ENCODE data around the gene SPATA25.

SPATA25 gene

DNA sequence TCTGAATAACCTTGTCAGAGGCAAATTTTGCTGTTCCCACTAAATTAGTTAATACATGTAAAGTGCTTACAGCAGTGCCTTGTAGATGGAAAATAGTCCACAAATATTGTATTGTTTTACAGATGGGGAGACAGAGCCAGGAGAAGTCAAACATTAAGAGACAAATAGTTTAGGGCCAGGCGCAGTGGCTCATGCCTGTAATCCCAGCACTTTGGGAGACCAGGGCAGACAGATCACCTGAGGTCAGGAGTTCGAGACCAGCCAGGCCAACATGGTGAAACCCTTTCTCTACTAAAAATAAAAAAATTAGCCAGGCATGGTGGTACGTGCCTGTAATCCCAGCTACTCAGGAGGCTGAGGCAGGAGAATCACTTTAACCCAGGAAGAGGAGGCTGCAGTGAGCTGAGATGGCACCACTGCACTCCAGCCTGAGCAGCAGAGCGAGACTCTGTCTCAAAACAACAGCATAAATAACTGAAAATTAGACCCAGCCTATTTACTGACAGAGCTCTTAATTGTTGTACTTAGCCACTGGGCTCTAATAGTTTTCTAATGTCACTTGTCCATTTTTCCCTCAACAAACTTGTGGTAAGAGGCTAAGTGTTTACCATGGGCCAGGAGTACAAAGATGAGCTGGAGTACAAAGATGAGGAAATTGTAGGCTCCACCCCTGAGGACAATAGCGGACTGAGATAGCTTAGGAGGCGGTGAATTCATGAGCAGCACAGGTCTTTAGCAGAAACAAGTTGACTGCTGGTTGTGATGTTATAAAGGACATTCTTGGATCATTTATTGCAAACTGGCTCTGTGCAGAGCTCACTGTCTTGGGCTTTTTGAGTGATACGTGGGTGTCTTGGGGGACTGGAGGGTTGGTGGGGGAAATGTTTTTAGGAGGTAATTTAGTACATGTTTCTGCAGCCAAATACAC, 23.6 kb downstream of the SPATA25 start:
- DNase-seq: no peak

DNA sequence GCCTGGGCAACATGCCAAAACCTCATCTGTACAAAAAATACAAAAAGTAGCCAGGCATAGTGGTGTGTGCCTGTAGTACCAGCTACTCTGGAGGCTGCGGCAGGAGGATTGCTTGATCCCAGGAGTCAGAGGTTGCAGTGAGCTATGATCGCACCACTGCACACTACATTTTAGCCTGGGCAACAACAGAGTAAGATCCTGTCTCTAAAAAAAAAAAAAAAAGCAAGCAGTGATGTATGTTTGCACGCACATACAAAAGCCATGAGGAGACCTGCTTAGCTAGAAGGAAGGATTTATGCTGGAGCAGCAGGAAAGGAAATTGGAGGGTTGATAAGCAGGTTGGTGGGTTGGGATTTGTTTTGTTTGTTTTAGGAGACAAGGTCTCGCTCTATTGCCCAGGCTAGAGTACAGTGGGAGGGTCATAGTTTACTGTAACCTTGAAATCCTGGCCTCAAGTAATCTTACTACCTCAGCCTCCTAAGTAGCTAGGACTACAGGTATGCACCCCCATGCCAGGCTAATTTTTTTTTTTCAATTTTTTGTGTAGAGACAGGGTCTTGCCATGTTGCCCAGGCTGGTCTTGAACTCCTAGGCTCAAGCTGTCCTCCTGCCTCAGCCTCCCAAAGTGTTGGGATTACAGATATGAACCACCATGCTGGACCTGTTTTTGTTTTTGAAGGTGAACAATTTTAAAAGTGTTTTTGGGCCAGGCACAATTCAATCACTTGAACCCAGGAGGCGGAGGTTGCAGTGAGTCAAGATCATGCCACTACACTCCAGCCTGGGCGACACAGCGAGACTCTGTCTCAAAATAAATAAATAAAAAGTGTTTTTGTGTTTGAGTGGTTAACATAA, 26.0 kb downstream of the SPATA25 start:
- DNase-seq: peak; percentile 85

DNA sequence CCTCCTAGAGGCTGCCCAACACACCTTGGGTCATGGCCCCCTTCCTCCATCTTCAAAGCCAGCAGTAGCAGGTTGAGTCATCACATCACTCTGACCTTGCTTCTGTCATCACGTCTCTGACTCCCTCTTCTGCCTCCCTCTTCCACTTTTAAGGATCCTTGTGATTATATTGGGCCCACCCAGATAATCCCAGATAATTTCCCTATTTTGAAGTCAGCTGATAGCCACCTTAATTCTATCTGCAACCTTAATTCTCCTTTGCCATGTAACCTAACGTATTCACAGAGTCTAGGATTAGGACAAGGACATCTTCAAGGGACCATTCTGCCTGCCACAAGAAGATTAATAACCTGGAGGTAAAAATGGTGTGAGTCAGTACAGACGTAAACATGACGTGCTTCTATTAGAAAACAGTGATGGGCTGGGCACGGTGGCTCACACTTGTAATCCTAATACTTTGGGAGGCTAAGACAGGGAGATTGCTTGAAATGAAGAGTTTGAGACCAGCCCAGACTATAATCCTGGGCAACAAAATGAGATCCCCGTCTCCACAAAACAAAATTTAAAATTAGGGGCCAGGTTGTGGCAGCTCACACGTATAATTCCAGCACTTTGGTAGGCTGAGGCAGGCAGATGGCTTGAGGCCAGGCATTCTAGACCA, 26.7 kb downstream of the SPATA25 start:
- peak; percentile 26 for DNase-seq

DNA sequence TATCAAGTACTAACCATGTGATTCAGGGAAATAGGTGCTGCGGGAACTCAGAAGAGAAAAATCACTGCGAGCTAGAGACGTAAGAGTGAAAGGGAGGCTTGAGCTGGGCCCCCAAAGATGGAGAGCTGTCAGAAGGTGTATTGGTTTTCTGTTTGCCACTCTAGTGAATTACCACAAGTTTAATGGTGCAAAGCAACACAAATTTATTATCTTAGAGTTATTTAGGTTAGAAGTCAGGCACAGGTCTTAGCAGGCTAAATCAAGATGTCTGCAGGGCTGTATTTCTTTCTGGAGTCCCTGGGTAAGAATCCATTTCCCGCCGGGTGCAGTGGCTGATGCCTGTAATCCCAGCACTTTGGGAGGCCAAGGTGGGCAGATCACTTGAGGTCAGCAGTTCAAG, 27.5 kb downstream of the SPATA25 start:
- DNase-seq: no peak

DNA sequence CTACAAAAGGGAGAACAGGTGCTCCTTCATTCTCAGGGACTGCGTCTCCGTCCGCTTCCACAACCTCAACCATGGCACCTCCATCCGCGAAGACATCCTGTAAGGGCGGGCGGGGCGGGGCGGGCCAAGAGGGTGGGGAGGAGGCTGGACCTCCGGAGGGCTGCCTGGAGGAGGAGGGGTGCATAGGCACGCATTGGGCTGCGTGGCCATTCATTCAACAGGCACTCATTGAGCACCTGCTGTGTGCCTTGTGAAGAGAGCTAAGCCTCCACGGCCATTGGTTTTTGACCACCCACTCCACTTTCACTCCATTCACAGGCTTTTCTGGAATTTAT, 29.6 kb downstream of the SPATA25 start:
- DNase-seq: no peak

DNA sequence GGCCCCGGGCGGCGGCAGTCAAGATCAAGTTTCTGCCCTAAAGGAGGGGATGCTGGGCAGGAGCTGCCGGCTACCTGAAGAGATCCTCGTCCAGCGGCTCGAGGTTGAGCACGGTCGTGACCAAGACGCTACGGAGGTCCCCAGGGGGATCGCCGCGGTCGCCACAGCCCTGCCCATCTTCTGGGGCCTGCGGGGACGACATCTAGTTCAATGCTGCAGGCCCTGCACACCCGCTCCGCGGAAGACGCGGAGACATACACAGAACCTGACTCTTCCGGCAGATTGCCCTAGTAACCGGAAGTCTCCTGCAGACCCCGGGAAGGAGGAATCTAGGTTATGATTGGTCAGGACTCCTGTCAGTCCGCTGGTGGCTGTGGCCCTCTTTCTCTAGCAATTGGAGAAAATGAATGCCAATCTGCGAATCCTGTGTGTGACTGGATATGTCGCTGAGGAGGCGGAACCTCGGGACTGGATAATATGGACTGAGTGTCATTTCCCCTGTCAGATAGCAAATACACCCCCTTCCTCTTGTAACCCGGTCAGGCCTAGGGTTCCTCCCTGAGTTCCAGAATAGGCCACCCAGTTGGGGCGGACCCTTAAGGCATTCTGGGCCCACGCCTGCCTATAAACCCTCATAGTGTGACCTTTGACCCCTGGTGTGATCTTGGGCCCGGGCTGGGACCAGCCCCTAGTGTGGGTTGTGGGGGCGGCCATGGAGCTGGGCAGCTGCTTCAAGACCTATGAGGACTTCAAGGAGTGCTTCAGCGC, 30.1 kb downstream of the SPATA25 start, which contains the start of the genes ACOT8 and ZSWIM3:
TSS of gene ACOT8 (minus strand) at position 279 of the 768 bp plus-strand sequence. CDS start at position 202, 77 bp downstream.
TSS of gene ZSWIM3 (plus strand) at position 501 of the 768 bp plus-strand sequence. CDS start at position 713, 212 bp downstream.
- DNase-seq: peak; percentile 100

DNA sequence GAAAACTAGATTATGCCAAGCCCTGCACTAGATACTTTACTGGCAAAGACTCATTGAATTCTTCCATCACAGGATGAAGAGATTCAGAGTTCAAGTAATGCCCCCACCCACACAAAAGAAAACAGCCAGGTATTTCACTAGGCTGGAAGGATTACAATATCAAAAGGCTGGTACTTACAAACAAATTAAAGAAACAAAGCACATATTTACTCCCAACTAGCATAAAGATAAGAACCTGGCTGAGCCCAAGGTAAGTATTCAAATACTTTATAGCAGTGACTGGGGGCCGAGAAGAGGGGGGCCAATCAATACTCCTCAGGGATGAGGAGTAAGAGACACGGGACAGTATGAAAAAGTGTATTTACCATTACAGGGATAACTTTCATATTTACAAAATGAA, 33.9 kb downstream of the SPATA25 start:
- DNase-seq: no peak

DNA sequence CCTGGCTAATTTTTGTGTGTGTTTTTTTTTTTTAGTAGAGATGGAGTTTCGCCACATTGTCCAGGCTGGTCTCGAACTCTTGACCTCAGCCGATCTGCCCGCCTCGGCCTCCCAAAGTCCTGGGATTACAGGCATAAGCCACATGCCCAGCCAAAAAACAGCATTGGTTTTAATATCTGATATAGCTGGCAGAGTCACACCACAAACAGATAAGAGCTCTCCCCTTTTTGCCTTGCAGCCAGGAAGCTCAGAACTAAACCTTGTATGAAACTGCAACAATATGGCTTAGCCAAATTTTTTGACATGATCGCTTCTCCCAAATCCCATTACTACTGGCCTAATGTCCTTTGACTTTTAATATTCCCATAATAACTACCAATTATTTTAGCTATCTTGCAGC, 35.1 kb downstream of the SPATA25 start:
- DNase-seq: no peak

DNA sequence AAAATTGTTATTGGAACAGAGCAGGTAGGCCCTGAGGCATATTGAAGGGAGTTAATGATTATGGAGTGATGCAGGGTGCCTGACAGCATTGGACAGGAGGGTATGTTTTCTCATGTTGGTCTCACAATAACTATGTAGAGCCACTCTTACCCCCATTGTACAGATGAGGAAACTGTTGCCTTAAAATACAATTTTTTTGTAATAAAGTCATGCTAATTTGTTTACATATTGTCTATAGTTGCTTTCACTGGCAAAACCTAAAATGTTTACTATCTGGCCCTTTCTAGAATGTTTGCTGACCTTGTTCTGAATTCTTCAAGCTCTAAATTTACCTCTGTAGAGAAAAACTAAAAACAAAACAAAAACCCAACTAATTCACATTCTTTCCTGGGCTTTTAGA, 35.9 kb downstream of the SPATA25 start:
- no peak for DNase-seq

DNA sequence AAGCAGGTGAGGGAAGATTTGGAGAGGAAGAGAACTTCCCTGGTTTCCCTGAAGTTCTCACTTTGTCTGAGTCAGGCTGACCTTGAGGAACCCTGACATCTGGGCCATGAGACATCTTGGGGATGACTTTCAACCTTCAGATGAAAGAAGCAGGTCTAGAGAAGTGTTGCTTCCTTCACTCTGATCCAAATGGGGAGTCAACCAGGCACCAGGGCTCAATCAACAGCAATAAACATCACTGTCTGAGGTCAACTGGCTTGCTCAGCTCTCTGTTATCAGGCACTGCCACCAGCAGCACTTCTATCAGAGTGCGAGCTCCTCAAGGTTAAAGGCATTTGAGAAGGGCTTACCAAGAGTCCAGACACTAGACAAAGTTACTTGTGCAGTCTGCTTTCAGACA, 36.5 kb downstream of the SPATA25 start:
- no peak for DNase-seq

DNA sequence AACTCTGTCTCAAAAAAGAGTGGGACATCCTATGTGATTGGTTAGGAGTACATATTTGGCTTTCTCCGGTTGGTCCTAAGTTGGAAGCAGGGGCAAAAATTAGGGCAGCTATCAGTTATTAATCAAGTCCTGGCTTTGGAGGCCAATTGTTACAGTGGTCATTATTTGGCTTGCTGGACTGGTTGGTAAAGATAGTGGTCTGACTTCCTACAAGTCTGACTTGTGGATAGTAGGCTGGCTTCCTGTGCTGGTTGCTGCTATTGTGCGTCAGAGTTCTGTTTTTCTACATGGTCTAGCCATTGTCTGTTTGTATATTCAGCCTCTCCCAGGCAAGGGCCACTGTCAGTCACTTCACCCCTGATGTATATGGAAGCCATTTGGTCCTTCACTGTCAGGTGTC, 37.2 kb downstream of the SPATA25 start:
- DNase-seq: no peak

DNA sequence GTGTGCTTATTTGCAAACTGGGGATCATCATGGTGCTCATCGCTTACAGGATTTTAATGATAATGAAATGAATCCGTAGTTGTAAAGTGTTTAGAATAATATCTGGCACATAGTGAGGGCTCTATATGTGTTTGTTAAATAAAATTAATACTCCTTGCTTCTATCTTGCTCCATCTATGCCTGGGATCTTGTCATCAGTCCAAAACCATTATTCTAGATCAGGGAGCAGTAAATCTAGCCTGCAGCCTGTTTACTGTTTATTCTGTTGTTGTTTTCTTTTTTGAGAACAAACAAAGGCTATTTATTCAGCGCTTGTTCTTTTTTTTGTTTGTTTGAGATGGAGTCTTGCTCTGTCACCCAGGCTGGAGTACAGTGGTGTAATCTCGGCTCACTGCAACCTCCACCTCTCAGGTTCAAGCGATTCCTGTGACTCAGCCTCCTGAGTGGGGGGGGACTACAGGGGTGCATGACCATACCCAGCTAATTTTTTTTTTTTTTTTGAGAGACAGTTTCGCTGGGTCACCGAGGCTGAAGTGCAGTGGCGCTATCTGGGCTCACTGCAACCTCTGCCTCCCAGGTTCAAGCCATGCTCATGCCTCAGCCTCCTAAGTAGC, 38.3 kb downstream of the SPATA25 start:
- DNase-seq: no peak

DNA sequence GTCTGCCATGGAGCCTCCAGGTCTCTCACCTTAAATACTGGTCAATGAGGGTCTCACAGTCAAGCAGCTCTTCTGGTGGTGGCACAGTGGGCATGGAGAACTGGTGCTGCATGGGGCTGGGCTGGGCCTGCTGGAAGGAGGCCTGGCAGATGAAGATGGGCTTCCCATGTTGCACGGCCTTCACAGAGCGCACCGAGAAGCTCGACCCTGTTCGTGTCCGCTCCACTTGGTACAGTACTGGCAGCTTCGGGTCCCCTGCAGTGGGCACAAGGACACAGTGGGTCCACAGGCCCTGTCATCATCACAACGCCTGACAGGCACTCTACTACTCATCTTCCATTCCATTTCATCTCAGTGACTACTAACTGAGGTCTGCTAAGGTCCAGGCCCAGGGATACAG, 39.0 kb downstream of the SPATA25 start:
- DNase-seq: no peak

DNA sequence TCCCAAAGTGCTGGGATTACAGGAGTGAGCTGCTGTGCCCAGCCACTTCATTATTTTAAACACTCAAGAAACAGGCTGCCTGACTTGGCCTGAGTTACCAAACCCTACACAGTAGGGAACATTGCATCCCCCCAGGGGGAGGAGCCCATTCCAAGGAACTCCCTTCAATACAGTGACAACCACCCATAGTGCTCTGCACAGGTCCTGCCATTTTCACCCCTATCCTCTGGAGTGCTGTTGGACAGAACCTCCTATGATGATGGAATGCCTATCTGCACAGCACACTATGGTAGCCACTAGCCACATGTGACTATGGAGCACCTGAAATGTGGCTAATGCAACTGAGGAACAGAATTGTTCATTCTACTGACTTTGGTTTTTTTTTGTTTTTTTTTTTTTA, 42.0 kb downstream of the SPATA25 start:
- no peak for DNase-seq

DNA sequence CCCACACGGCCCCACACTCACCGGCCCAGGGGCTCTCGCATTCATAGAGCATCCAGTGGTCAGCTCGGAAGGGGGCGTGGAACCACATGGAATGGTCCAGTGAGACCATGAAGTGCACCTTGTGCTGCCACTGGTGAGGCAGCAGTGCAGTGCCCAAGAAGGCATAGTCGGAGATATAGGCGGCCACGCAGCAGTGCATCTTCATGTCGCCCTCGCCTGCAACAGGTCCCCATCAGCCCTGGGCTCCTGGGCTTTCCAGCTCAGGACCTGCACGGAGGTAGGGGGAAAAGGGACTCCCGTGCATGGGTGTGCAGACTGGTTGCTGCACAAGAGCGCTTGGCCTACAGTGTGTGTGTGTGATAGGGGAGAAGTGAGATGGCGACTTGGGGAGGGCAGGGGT, 43.9 kb downstream of the SPATA25 start:
- DNase-seq: no peak

DNA sequence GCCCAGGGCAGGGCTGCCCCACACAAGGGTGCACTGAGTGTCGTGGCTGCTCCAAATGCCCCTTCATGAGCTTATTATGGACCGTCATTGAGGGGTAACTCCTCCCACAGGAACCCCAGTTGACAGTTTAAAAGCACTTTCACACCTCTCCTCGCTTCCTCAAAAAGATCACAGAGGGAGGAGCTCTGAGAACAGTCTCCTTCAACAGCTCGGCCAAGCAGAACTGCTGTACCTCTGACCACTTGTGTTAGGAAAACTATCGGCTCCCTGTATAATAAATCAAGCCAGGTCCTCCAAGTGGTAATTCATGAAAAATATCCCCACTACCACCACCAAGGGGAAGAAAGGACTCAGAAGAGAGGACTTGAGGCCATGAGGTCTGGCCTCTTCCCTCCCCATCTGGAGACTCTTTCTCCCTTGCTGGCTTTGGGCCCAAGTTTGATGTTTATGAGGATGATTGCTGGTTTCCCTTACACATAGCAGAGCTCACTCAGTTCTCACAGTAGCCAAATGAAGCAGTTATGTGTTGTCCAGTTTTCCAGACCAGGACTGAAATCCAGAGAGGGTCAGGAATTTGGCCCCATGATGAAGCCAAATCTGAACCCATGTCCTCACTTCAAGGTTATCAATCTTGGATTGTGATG, 45.1 kb downstream of the SPATA25 start:
- no peak for DNase-seq

DNA sequence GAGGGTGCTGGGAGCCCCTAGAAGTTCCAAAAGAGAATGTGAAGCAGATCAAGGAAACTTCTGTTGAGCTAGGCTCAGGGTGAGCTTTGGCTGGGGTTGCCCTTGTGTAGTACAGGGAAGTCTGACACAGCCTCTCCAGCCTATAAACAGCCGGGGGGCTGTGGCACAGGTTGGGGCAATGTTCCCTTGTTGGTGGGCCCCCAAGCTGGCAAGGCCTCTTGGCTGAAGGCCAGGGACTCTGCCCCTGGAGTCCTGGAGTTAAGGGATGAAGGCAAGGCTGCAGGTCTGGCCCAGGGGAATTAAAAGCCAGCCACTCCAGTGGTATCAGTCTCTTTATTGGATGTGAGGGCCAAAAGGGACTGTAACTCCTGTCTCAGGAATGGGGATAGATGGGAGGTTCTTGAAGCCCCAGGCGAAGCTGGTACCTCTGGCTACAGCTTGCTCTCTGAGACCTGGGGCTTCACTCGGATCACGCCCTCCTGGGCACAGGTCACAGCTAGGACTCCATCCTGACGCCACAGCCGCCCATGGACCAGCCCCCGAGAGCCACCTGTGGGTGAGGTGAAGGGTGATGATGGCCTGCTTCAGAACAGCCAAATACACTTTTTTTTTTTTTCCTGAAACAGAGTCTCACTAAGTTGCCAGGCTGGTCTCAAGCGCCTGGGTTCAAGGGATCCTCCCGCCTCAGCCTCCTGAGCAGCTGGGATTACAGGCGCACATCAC, 45.9 kb downstream of the SPATA25 start:
- DNase-seq: no peak

DNA sequence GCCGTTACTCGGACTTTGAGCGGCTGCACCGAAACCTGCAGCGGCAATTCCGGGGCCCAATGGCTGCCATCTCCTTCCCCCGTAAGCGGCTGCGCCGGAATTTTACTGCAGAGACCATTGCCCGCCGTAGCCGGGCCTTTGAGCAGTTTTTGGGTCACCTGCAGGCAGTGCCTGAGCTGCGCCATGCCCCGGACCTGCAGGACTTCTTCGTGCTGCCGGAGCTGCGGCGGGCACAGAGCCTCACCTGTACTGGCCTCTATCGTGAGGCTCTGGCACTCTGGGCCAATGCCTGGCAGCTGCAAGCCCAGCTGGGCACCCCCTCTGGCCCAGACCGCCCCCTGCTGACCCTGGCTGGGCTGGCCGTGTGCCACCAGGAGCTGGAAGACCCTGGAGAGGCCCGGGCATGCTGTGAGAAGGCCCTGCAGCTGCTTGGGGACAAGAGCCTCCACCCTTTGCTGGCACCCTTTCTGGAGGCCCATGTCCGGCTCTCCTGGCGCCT, 46.7 kb downstream of the SPATA25 start:
- no peak for DNase-seq

DNA sequence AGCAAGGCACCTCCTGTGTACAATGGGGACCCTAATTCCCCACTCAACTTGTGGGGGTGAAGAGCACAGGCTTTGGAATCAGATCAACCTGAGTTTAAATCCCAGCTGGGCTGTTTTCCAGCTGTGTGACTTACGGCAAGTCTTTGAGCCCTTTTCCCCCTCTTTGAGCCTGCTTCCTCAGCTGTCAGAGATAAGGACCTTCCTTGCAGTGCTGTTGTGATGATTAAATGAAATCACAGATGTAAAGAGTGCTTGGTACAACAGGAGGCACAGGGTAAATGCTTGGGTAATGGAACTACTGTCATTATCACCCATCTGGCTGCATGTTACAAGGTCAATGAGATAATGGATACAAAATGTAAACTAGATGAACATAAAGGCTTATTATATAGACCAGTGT, 50.6 kb downstream of the SPATA25 start:
- DNase-seq: no peak
